HUES64 (cell line): ENCODE measurements around the gene OBSL1.

Experiments
- H3K27ac ChIP-seq: 2 replicates; pipeline ENCODE4 v1.7.0; 2013; ENCODE audit warnings: low read depth, low read length, inconsistent platforms
- H3K27me3 ChIP-seq: 2 replicates; pipeline ENCODE4 v1.6.1; 2013; ENCODE audit warnings: mild to moderate bottlenecking, low read length; ENCODE audit not compliant: insufficient read depth
- H3K36me3 ChIP-seq: 2 replicates; pipeline ENCODE4 v1.6.1; 2013; ENCODE audit warnings: mild to moderate bottlenecking, low read length; ENCODE audit not compliant: insufficient read depth
- H3K4me1 ChIP-seq: 2 replicates; pipeline ENCODE4 v1.6.1; 2013; ENCODE audit warnings: mild to moderate bottlenecking, low read length, moderate library complexity; ENCODE audit not compliant: insufficient read depth
- H3K4me3 ChIP-seq: 2 replicates; pipeline ENCODE4 v1.5.1; 2013; ENCODE audit warnings: mild to moderate bottlenecking, low read length, moderate library complexity
- H3K9ac ChIP-seq: 2 replicates; pipeline ENCODE4 v1.6.1; 2013; ENCODE audit warnings: mild to moderate bottlenecking, low read depth, low read length
- H3K9me3 ChIP-seq: 2 replicates; pipeline ENCODE4 v1.6.1; 2013; ENCODE audit warnings: low read depth, low read length; ENCODE audit not compliant: insufficient read depth
- WGBS: fragments of 150-250, 120-280 bp; methylation state at CpG from one replicate; pipeline ENCODE4 v1.1.7; 2013; ENCODE audit warnings: missing lambda C conversion rate; 5-methylcytosine and 5-hydroxymethylcytosine counted together

The OBSL1 gene

GRCh38 chr2:219536967-219537366, 34.4 kb downstream of the OBSL1 start:
- WGBS: 84% methylated on average over 9 of the region's 9 CpGs
- Histone ChIP-seq H3K9ac (no peak overlapping the region), H3K4me1 (peaks cover 16% of the 10 kb centered on the region)

GRCh38 chr2:219536425-219536824, 34.9 kb downstream of the OBSL1 start:
- no peaks in the 10 kb centered on the region for H3K9me3 ChIP-seq
- 91% methylated on average over 16 of the region's 16 CpGs for WGBS
- no peak overlapping the region for H3K27ac ChIP-seq
- H3K27me3 ChIP-seq: no peaks in the 10 kb centered on the region
- no peak overlapping the region for H3K9ac ChIP-seq
- H3K36me3 ChIP-seq: peaks cover 20% of the 10 kb centered on the region
- no peak overlapping the region for H3K4me3 ChIP-seq
- H3K4me1 ChIP-seq: peaks cover 16% of the 10 kb centered on the region

More at GRCh38 chr2:219536967-219537366, 34.4 kb downstream of the OBSL1 start:
- Histone ChIP-seq H3K9me3 (no peaks in the 10 kb centered on the region), H3K4me3 (no peak overlapping the region), H3K27me3 (peaks cover 1% of the 10 kb centered on the region; the same call in 1 of the 2 replicates), H3K36me3 (peaks cover 21% of the 10 kb centered on the region), H3K27ac (no peak overlapping the region)

- WGBS: 84% methylated on average over 6 of the region's 6 CpGs
Measured at GRCh38 chr2:219533930-219534661, 37.2 kb downstream of the OBSL1 start.

GRCh38 chr2:219532378-219532649, 39.0 kb downstream of the OBSL1 start:
- Histone ChIP-seq H3K4me1 (peaks cover 7% of the 10 kb centered on the region; the same call in 1 of the 2 replicates), H3K27me3 (peaks cover 20% of the 10 kb centered on the region), H3K27ac (no peak overlapping the region), H3K4me3 (no peak overlapping the region), H3K9me3 (no peaks in the 10 kb centered on the region), H3K9ac (no peak overlapping the region), H3K36me3 (no peaks in the 10 kb centered on the region)
- 87% methylated on average over 8 of the region's 8 CpGs for WGBS

More at GRCh38 chr2:219533930-219534661, 37.2 kb downstream of the OBSL1 start:
- H3K9ac ChIP-seq: no peak overlapping the region
- H3K4me1 ChIP-seq: peaks cover 22% of the 10 kb centered on the region
- no peak overlapping the region for H3K27ac ChIP-seq
- H3K36me3 ChIP-seq: no peaks in the 10 kb centered on the region
- no peaks in the 10 kb centered on the region for H3K9me3 ChIP-seq
- peaks cover 10% of the 10 kb centered on the region for H3K27me3 ChIP-seq
- no peak overlapping the region for H3K4me3 ChIP-seq

- Histone ChIP-seq H3K27ac (no peak overlapping the region), H3K9ac (no peak overlapping the region), H3K27me3 (peaks cover 20% of the 10 kb centered on the region), H3K36me3 (no peaks in the 10 kb centered on the region), H3K4me3 (no peak overlapping the region), H3K4me1 (0 out of 2 replicates have a peak, but pooled peaks cover 6% of the 10 kb centered on the region), H3K9me3 (no peaks in the 10 kb centered on the region)
- WGBS: 87% methylated on average over 20 of the region's 20 CpGs
Measured at GRCh38 chr2:219531639-219532377, 39.5 kb downstream of the OBSL1 start.

GRCh38 chr2:219530048-219530963, 41.0 kb downstream of the OBSL1 start:
- Histone ChIP-seq H3K4me1 (0 out of 2 replicates have a peak, but pooled peaks cover 13% of the 10 kb centered on the region), H3K9ac (0 out of 2 replicates have a peak overlapping the region, but pooled peaks have one; percentile 9), H3K9me3 (no peaks in the 10 kb centered on the region), H3K27me3 (peaks cover 26% of the 10 kb centered on the region), H3K27ac (no peak overlapping the region), H3K4me3 (peak overlapping the region; percentile 50), H3K36me3 (no peaks in the 10 kb centered on the region)
- 17% methylated on average over 20 of the region's 21 CpGs for WGBS

- Histone ChIP-seq H3K27me3 (peaks cover 39% of the 10 kb centered on the region), H3K9me3 (no peaks in the 10 kb centered on the region), H3K36me3 (no peaks in the 10 kb centered on the region), H3K4me1 (peaks cover 19% of the 10 kb centered on the region), H3K4me3 (no peak overlapping the region), H3K27ac (no peak overlapping the region), H3K9ac (no peak overlapping the region)
- WGBS: 83% methylated on average over 5 of the region's 5 CpGs
Measured at GRCh38 chr2:219527472-219527871, 43.9 kb downstream of the OBSL1 start.

- Histone ChIP-seq H3K4me3 (no peak overlapping the region), H3K4me1 (peaks cover 19% of the 10 kb centered on the region), H3K27ac (no peak overlapping the region), H3K9ac (no peak overlapping the region), H3K36me3 (no peaks in the 10 kb centered on the region), H3K9me3 (no peaks in the 10 kb centered on the region), H3K27me3 (peaks cover 39% of the 10 kb centered on the region)
- WGBS: 73% methylated on average over 6 of the region's 6 CpGs
Measured at GRCh38 chr2:219527076-219527394, 44.3 kb downstream of the OBSL1 start.

- no peak overlapping the region for H3K9ac ChIP-seq
- H3K27ac ChIP-seq: no peak overlapping the region
- peaks cover 39% of the 10 kb centered on the region for H3K27me3 ChIP-seq
- no peaks in the 10 kb centered on the region for H3K36me3 ChIP-seq
- no peaks in the 10 kb centered on the region for H3K9me3 ChIP-seq
- 64% methylated on average over 11 of the region's 11 CpGs for WGBS
- peaks cover 24% of the 10 kb centered on the region for H3K4me1 ChIP-seq
- no peak overlapping the region for H3K4me3 ChIP-seq
Measured at GRCh38 chr2:219526320-219527075, 44.8 kb downstream of the OBSL1 start.

GRCh38 chr2:219525533-219526232, 45.7 kb downstream of the OBSL1 start:
- 55% methylated on average over 8 of the region's 9 CpGs for WGBS
- Histone ChIP-seq H3K27ac (no peak overlapping the region), H3K27me3 (peaks cover 39% of the 10 kb centered on the region), H3K4me1 (peaks cover 26% of the 10 kb centered on the region), H3K4me3 (no peak overlapping the region), H3K9me3 (no peaks in the 10 kb centered on the region), H3K9ac (no peak overlapping the region), H3K36me3 (no peaks in the 10 kb centered on the region)
